Measurements from ENCODE around the gene SCAMP4.
A peak's percentile ranks its signal among the peaks of the same experiment; 100 is the strongest.
"Not testable (repeated sequence)": the region's sequence is repeated elsewhere in the genome, so short reads cannot be mapped to it uniquely, and the experiment has no call there.

SCAMP4 gene

DNA sequence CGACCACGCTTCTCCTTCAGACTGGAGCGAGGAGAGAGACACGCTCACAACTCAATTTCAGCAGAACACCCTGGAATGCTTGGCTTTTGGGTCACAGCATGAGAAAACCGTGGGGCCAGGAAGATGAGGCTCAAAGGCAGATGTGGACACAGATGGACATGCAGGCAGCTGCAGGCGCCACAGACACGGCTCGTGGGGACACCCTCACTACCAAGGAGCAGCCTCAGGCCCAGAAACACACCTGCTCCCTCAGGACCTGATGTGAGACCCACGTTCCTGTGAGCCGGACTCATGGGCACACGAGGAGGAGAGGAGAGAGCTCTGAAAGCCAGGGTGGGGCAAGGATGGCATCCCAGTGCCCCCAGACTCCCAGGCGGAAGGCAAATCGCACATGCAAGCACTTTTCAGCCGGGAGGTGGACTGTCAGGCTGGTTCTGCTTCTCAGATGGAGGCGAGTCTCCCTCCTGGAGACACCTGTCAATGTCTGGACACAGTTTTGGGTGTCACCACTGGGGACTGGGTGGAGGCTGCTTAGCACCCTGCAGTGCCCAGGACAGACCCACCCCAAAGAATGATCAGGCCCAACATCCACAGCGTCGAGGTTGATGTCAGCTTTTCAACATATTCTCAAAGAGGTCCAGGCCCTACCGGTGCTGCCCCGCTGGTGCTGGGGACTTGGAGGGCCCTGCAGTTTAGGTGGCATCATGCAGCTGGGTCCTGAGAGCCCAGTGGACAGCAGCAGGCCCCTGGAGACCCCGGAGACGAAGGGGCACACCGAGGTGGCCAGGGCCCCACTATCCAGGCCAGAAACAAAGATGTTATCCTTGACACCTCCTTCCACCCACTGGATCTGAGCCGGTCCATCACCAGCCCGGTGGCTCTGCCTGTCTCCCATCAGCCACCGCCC, 22.2 kb upstream of the SCAMP4 start:
- DNase-seq (ENCODE audit: low read depth): no peak

DNA sequence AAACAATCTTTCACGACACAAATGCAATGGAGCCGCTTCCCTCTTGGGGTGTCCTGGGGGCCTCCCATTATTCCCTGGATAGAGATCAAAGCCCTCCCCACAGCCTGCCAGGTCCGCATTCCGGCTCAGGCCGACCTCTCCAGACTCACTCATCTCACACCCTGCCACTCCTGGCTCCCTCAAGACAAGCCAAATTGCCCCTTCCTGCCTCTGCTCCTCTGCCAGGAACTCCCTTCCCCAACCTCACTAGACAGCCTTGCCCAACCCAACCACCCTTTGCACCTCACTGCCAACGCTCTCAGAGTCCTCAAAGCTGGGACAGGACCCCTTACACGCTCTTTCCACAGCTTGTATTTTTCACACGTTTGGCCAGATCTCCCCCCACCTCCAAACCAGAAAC, 21.4 kb upstream of the SCAMP4 start:
- no peak for DNase-seq (ENCODE audit: low read depth)

DNA sequence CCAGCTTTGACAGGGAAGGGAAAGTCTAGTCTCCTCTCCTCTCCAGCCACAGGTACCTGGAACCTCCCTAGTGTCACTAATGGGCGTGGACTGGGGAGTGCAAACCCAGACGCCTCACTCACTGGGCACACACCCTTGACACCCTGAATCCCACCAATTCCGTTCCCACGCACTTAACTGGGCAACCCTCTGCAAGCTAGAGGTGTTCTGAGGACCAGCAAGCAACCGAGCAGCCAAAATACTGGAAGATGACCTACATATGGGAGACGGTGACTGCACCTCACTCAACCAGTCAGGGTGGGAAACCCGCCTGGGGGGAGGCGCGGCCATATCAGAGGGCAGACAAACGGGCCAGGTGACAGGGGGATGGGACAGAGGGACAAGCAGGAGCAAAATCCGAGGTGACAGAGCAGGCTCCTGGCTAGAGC, 20.9 kb upstream of the SCAMP4 start:
- DNase-seq (ENCODE audit: low read depth): no peak

- no peak for DNase-seq (ENCODE audit: low read depth)
These were observed 20.4 kb upstream of the SCAMP4 start for GRCh38 chr19:1884719-1885334.

- peak; percentile 85 for DNase-seq (ENCODE audit: low read depth)
These were observed 19.6 kb upstream of the SCAMP4 start, which contains the start of gene ABHD17A for GRCh38 chr19:1885398-1886119. Gene ABHD17A (minus strand): TSS chr19:1885496. CDS start chr19:1881566, 3,930 bp downstream.

DNA sequence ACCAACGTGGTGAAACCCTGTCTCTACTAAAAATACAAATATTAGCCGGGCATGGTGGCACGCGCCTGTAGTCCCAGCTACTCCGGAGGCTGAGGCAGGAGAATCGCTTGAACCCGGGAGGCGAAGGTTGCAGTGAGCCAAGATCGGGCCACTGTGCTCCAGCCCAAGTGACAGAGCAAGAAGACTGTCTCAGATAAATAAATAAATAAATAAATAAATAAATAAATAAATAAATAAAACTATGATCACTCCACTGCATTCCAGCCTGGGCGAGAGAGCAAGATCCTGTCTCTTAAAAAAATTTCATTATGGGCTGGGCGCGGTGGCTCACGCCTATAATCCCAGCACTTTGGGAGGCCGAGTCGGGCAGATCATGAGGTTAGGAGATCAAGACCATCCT, 18.8 kb upstream of the SCAMP4 start:
- DNase-seq (ENCODE audit: low read depth): not testable (repeated sequence)

GRCh38 chr19:1888385-1888784, 16.8 kb upstream of the SCAMP4 start:
- no peak for DNase-seq (ENCODE audit: low read depth)

DNA sequence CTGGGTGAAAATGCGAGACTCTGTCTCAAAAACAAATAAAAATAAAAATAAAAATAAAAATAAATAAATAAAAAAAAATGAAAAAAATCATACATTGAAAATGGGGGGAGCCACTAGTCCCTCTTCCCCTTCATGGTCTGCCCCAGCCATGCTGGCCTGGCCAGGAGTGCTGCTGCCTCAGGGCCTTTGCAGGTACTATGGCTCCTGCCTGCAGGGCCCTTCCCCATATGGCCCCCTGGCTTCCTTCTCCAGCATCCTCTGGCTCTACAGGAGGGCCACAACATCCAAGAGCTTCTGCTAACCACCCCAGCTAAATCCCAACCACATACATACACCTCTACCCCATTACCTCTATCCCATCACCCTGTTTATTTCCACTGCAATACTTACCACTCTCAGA, 15.3 kb upstream of the SCAMP4 start:
- no peak for DNase-seq (ENCODE audit: low read depth)

- DNase-seq (ENCODE audit: low read depth): no peak
These were observed 11.4 kb upstream of the SCAMP4 start for GRCh38 chr19:1893791-1894190.

DNA sequence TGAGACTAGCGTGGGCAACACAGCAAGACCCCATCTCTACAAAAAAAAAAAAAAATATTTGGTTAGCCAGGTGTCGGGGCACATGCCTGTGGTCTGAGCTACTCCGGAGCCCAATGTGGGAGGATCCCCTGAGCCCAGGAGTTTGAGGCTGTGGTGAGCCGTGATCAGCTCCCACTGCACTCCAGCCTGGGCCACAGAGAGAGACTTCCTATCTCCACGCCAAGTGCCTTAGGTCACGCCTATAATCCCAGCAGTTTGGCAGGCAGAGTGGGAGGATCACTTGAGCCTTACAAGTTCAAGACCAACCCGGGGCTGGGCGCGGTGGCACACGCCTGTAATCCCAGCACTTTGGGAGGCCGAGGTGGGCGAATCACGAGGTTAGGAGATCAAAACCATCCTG, 8.7 kb upstream of the SCAMP4 start:
- DNase-seq (ENCODE audit: low read depth): no peak

DNA sequence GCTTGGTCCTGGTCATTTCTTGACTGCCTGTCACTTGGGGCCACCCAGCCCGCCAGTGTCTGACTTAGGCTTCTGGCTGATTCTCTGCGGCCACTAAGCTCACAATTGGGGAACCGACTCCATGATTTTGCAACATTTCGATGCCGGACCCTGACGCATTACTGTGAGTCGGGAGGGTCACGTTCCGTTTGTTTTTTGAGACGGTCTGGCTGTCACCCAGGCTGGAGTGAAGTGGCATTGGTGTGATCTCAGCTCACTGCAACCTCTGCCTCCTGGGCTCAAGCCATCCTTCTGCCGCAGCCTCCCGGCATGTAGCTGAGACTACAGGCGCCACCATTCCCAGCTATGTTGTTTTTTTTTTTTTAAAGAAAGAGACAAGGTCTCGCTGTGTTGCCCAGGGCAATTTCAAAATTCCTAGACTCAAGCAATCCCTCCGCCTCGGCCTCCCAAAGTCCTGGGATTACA, 3.2 kb upstream of the SCAMP4 start:
- no peak for DNase-seq (ENCODE audit: low read depth)

DNA sequence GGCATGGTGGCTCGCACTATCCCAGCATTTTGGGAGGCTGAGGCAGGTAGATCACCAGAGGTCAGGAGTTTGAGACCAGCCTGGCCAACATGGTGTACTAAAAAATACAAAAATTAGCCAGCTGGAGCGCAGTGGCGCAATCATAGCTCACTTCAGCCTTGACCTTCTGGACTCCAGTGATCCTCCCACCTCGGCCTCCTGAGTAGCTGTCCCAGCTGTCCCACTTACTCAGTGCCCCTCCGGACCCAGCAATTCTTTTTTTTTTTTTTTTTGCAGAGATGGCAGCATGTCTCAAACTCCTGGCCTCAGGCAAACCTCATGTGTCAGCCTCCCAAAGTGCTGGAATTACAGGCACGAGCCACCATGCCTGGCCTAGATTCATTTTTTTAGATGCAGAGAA, 2.3 kb upstream of the SCAMP4 start:
- no peak for DNase-seq (ENCODE audit: low read depth)

GRCh38 chr19:1904860-1905109, 414 bp upstream of the SCAMP4 start:
- no peak for DNase-seq (ENCODE audit: low read depth)

GRCh38 chr19:1905863-1906375, 720 bp downstream of the SCAMP4 start:
- no peak for DNase-seq (ENCODE audit: low read depth)

- DNase-seq (ENCODE audit: low read depth): no peak
These were observed 1.9 kb downstream of the SCAMP4 start for GRCh38 chr19:1906985-1907562.

GRCh38 chr19:1907563-1908363, 2.6 kb downstream of the SCAMP4 start:
- DNase-seq (ENCODE audit: low read depth): no peak

- DNase-seq (ENCODE audit: low read depth): no peak
These were observed 3.1 kb downstream of the SCAMP4 start for GRCh38 chr19:1908364-1908678.

DNA sequence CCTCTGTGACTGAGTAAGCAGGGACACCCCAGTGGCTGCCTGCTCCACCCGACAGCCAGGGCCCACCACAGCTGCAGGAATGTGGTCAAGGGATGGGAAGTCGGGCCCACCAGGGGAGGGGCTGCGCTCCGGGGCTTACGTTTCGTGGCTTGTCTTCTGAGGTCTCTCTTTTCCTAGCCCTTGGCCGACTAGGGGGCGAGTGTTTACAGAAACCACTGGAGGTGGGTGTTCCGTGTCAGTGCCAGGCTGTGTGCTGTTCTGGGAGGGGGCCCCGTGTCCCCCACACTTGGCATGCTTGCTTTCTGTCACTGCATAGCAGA, 4.5 kb downstream of the SCAMP4 start:
- DNase-seq (ENCODE audit: low read depth): no peak

DNA sequence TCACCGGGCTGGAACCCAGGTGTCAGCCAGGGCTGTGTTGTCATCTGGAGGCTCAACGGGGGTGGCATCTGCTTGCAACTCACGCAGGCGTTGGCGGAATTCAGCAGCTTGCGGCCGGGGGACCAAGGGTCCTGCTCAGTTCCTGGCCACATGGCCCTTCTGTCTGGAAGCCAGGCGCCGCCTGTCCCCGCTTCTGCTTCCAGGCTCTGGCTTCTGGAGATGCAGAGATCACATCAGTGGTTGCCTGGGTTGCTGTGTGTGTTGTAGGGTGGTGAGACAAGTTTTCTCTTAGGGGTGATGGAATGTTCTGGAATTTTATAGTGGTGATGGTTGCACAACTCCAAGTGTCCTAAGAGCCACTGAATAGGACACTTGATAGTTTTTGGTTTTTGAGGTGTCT, 5.0 kb downstream of the SCAMP4 start:
- DNase-seq (ENCODE audit: low read depth): peak; percentile 50

DNA sequence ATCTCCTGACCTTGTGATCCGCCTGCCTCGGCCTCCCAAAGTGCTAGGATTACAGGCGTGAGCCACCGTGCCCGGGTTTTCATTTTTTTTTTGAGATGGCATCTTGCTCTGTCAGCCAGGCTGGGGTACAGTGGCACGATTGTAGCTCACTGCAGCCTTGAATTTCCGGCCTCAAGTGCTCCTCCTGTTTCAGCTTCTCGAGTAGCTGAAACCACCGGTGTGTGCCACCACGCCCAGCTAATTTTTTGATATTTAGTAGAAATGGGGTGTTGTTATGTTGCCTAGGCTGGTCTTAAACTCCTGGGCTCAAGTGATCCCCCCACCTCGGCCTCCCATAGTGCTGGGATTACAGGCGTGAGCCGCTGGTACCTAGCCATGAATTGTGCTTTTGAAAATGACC, 5.9 kb downstream of the SCAMP4 start:
- DNase-seq (ENCODE audit: low read depth): no peak

- DNase-seq (ENCODE audit: low read depth): no peak
These were observed 6.8 kb downstream of the SCAMP4 start for GRCh38 chr19:1911995-1912394.
